Astrocyte of the cerebellum (primary cell): ENCODE data around the gene CPT1A.

ENCODE experiments used
- DNase-seq: peaks from one replicate; pipeline ENCODE4 v3.0.0-alpha.2; 2011; ENCODE audit warnings: low read depth
- H3K4me3 ChIP-seq: 2 replicates; pipeline ENCODE4 v1.5.1; 2011; ENCODE audit warnings: mild to moderate bottlenecking, low read depth, low read length, moderate library complexity
- in situ Hi-C: cut with HindIII; loops from 2 replicates; pipeline ENCODE4 v1.10.0; 2017; ENCODE audit warnings: low sequenced_read_pairs
- TF ChIP-seq, protein P1 (sequence below): IDR thresholded peaks from 2 replicates; pipeline ENCODE4 v1.5.1; 2012; ENCODE audit warnings: low read length, low read depth, moderate library complexity, mild to moderate bottlenecking; ENCODE audit errors: missing control alignments

Gene CPT1A

GRCh38 chr11:68734111-68734510 is 107.6 kb downstream of the CPT1A start:
- no peak overlapping the region for H3K4me3 ChIP-seq
- in situ Hi-C loops = no loop called here
- TF ChIP-seq, protein P1, sequence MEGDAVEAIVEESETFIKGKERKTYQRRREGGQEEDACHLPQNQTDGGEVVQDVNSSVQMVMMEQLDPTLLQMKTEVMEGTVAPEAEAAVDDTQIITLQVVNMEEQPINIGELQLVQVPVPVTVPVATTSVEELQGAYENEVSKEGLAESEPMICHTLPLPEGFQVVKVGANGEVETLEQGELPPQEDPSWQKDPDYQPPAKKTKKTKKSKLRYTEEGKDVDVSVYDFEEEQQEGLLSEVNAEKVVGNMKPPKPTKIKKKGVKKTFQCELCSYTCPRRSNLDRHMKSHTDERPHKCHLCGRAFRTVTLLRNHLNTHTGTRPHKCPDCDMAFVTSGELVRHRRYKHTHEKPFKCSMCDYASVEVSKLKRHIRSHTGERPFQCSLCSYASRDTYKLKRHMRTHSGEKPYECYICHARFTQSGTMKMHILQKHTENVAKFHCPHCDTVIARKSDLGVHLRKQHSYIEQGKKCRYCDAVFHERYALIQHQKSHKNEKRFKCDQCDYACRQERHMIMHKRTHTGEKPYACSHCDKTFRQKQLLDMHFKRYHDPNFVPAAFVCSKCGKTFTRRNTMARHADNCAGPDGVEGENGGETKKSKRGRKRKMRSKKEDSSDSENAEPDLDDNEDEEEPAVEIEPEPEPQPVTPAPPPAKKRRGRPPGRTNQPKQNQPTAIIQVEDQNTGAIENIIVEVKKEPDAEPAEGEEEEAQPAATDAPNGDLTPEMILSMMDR = no peak
- no peak for DNase-seq

DNA sequence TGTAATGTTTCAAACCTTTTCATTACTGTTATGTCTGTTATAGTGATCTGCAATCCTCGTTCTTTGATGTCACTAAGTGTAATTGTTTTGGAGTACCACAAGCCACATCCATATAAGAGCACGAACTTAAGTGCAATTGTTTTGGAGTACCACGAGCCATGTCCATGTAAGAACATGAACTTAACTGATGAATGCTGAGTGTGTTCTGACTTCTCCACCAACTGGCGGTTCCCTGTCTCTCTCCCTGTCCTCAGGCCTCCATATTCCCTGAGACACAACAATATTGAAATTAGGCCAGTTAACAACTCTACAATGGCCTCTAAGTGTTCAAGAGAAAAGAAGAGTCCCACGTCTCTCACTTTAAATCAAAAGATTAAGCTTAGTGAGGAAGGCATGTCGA is 113.9 kb downstream of the CPT1A start:
- TF ChIP-seq, protein P1 = no peak
- in situ Hi-C loops = no loop called here
- DNase-seq = no peak

DNA sequence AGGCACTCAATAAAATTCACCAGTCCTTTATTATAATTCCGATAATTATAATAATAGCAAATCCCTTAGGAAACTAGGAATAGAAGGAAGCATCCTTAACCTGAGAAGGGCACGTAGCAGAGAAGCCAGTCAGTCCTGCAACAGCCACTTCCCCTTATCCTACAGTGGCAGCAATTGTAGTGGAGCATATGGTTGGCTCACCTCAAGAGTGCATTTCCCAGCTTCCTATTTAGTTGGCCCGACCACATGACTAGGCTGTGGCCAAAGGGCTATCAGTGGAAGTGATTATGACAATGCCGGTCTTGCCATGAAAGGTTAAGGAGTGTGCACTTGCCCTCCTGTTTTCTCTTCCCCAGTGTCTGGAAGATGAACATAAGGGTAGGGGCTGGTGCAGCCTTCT is 117.4 kb downstream of the CPT1A start:
- no peak for DNase-seq
- in situ Hi-C loops = no loop called here
- TF ChIP-seq, protein P1 = no peak
- no peak overlapping the region for H3K4me3 ChIP-seq

More for the DNA sequence above, 113.9 kb downstream of the CPT1A start:
- no peak overlapping the region for H3K4me3 ChIP-seq

- H3K4me3 ChIP-seq = no peak overlapping the region
- DNase-seq = no peak
- TF ChIP-seq, protein P1 = no peak
- in situ Hi-C loops = no loop called here
These were observed 119.6 kb downstream of the CPT1A start for GRCh38 chr11:68722143-68722542.

DNA sequence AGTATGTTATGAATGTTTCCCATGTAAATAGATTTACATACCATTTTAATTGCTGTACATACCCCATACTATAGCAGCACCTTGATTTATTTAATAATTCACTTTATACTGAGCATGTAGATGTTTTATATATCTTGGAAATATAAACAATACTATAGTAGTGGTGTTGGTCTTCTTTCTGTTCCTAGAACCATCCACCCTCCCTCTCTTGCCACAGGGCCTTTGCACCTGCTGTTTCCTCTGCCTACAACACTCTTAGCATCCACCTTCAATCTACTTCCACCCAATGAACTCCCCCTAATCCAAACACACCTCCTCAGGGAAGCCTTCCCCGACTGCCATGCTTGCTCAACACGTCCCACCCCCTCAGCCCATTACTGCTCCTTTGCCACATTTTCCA is 120.6 kb downstream of the CPT1A start:
- in situ Hi-C loops = no loop called here
- TF ChIP-seq, protein P1 = no peak
- DNase-seq = no peak
- H3K4me3 ChIP-seq = no peak overlapping the region

DNA sequence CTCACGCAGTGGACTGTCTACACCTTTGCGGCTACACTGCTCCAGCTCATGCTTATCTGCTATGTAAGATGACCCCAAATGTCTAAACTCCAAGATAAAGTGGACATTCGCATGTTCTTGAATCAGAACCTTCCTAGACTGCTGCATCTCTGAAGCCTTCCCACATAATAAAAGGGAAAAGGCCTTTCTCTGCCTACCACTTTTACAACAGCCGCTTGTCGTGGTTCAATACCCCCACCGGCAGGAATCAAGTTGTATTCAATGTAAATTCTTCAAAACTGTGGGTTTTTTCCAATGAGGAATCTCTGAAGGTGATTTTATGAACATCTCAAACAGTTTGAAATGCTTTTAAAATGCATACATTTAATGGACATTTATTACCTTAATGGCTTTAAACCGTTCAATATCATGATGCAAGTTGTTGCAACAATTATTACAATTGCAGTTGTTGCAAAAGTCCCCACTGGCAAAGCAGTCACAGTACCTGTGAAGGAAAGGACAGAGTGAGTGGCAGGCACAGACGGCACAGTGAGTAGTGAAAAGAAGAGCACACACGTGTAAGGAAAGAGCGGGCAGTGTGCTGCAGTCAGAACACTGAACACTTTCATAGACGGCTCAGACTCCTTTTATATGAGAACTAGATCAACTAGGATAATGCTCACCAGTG is 126.1 kb downstream of the CPT1A start:
- TF ChIP-seq, protein P1 = no peak
- in situ Hi-C loops = no loop called here
- no peak for DNase-seq

More for the DNA sequence above, 126.1 kb downstream of the CPT1A start:
- H3K4me3 ChIP-seq = no peak overlapping the region
